Skeletal muscle cell (primary cell): ENCODE results near the gene SPATA16.
"Not testable (repeated sequence)": the region's sequence is repeated elsewhere in the genome, so short reads cannot be mapped to it uniquely, and the experiment has no call there.

Experiments used
- DNase-seq: peaks from one replicate; pipeline ENCODE4 v3.0.0-alpha.2; 2010; ENCODE audit warnings: low read depth
- H3K4me3 ChIP-seq: 2 replicates; pipeline ENCODE4 v1.5.1; 2011; ENCODE audit warnings: low read depth, mild to moderate bottlenecking, control low read depth, low read length, moderate library complexity

SPATA16 gene, protein sequence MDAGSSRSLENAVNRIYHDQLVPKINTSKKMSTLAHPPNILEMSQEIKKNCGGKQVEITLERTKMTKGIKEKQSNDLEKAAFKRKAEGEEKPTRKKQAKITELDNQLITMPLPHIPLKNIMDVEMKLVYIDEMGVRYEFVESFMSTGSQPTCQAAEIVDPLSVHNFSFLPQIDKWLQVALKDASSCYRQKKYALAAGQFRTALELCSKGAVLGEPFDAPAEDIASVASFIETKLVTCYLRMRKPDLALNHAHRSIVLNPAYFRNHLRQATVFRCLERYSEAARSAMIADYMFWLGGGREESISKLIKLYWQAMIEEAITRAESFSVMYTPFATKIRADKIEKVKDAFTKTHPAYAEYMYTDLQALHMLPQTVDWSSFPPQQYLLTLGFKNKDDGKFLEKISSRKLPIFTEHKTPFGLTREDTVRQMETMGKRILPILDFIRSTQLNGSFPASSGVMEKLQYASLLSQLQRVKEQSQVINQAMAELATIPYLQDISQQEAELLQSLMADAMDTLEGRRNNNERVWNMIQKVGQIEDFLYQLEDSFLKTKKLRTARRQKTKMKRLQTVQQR

GRCh38 chr3:173140986-173141385 is at the start of gene SPATA16:
Gene SPATA16, minus strand, starts transcription at chr3:173141235. Its CDS starts 23,504 bp downstream, at chr3:173117731.
- DNase-seq, result no peak
- H3K4me3 ChIP-seq, result no peak within 1 kb of the TSS

- DNase-seq, H3K4me3 ChIP-seq: not testable (repeated sequence)
Measured at GRCh38 chr3:173183022-173183421, 42.0 kb upstream of the SPATA16 start.

DNA sequence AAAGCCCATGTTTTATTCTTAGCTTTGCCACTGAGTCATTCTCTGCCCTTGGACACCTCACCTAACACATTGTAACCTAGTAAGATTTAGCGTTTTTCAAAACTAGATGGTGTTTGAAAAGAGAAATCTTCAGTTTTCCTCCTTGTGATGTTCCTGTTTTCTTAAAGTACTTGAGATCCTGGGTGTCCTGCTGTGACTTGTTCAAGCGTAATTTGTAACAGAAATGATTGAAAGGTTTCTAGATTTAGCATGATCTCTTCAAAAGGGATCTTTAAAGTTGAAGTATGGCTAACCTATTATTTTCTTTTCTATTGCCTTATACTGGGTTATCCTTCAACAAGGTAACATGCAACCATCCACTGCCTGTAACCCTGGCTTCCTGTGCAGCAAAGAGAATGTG is 32.6 kb upstream of the SPATA16 start:
- DNase-seq, result no peak
- H3K4me3 ChIP-seq, result no peak overlapping the region

DNA sequence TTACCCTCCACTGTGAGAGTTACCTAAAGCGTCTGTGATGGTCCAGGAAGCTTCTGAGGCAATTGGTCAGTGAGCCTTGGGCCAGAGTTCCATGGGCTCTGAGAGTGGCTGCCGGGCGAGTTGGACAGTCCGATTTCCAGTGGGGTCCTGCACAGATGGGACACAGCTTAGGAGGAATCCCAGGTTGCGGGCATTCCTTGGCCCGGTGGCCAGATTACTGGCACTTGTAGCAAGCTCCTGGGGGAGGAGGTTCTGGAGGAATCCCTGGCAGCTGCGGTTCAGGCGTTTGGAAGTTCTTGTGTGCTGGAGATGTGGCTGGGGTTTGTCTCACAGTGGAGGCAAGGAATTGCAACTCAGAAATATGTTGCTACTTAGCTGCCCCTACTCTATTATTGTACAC is 18.1 kb upstream of the SPATA16 start:
- not testable (repeated sequence) for DNase-seq, H3K4me3 ChIP-seq

DNA sequence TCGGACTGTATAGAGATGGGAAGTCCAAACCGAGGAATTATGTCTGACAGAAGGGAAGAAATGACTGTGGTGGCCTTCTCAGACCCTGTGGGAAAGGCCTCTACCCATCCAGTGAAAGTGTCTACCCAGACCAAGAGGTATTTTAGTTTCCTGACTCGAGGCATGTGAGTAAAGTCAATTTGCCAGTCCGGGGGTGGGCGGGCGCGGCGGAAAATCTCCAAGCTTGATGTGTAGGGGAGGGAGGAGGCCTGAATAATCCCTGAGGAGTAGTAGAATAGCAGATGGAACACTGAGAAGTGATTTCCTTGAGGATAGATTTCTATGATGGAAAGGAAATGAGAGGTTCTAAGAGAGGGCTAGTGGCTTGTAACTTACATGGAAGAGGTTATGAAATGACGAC is 15.5 kb upstream of the SPATA16 start:
- not testable (repeated sequence) for DNase-seq

GRCh38 chr3:173153631-173154030 is 12.6 kb upstream of the SPATA16 start:
- H3K4me3 ChIP-seq, result no peak overlapping the region
- no peak for DNase-seq

More for the DNA sequence above, 15.5 kb upstream of the SPATA16 start:
- not testable (repeated sequence) for H3K4me3 ChIP-seq

DNA sequence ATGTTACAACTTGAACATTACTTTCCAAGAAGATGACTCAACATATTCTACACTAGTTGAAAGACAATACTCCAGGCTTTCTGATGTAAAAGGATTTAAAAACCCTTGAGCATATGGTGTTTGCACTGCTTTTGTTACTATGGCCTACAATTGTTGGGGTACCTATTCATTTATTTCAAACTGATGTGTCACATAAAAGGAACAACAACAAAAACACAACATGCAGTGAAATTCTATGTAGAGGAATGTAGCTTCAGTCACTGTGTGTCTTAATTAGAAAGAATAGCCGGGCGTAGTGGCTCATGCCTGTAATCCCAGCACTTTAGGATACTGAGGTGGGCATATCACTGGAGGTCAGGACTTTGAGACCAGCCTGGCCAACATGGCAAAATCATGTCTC is 1.6 kb downstream of the SPATA16 start:
- DNase-seq, result no peak
- H3K4me3 ChIP-seq, result no peak overlapping the region

DNA sequence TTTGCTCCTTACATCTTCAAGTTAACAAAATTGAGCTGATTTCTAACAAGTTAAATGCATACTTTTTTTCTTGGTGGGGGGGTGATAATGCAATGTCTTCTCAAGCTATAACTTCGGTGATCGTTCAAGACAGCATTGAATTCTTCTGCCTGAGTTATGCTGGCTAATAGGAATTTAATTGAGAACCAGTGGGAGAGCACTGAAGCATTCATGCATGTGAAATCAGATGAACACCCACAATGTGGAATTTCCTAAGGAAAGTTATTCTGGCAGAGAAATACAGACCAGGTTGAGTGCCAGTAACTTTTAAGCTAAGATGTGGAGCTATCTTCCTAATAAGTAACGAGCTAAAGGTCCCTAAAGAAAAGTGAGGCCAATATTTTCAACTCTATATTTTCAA is 3.0 kb downstream of the SPATA16 start:
- no peak overlapping the region for H3K4me3 ChIP-seq
- no peak for DNase-seq

DNA sequence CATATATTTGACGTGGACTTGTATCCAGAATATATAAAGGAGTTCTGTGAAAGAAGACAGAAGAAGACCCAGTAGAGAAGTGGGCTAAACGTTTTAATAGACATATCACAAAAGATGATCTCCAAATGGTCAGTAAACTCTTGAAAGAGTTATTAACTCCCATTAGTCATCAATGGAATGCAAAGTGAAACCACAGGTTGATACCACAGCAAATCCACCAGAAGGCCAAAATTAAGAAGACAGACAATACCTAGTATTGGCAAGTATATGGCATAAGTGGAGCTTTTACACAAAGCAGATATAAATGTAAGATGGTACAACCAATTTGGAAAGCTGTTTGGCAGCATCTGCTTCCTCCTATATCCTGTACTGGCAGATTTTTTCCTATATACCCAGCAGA is 6.0 kb downstream of the SPATA16 start:
- DNase-seq, result no peak
- no peak overlapping the region for H3K4me3 ChIP-seq

DNA sequence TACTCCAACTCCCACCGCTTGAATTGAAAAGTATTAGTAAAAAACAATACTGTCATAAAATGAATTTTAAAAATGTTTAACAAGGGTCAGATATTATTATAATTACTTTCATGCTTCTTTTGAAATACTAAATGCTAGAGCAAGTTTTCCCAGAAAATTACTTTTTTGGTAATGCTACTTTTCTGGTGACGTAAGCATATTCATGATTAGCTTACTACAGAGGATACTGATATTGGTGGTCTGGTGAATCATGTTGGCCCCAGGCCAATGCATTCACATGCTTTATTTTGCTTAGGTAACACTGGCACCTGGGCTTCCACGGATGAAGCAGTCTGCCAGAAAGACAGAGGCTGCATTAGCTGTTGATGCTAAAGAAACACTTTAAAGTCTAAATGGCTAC is 12.4 kb downstream of the SPATA16 start:
- H3K4me3 ChIP-seq, result no peak overlapping the region
- DNase-seq, result no peak

DNA sequence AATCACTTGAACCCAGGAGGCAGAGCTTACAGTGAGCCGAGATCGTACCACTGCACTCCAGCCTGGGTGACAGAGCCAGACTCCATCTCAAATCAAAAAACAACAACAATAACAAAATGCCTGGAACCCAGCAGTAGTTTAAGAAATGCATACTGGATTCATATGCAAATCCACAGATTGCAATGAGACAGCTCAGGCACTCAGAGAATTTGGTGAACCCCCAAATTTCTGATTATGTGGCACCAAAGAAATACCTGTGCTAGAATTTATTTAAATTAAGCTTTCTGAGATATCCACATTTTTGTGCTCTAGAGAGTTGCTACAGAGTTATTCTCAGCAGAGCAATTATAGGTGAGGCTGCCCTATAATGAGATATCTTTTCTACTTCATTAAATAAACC is 29.7 kb downstream of the SPATA16 start:
- DNase-seq, result no peak
- no peak overlapping the region for H3K4me3 ChIP-seq

DNA sequence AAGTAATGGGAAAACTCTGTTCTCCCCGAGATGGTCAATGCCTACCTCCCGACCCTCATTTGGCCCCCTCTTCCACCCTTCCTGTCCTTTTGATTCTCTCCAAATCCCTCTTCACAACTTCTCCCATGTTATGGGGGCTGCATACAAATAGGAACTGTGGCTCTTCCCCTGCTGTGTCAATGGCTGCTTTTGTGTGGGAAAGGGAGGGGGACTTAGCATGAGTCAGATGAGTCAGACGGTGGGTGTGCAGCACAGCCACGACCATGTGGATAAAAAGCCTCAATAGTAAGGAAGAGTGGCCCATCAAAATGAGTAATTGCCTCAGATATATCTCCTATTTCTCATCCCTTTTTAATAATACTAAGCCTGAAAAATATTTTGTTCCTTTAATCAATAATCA is 31.9 kb downstream of the SPATA16 start:
- no peak overlapping the region for H3K4me3 ChIP-seq
- DNase-seq, result no peak

GRCh38 chr3:173103469-173103868 is 37.6 kb downstream of the SPATA16 start:
- H3K4me3 ChIP-seq, result no peak overlapping the region

DNA sequence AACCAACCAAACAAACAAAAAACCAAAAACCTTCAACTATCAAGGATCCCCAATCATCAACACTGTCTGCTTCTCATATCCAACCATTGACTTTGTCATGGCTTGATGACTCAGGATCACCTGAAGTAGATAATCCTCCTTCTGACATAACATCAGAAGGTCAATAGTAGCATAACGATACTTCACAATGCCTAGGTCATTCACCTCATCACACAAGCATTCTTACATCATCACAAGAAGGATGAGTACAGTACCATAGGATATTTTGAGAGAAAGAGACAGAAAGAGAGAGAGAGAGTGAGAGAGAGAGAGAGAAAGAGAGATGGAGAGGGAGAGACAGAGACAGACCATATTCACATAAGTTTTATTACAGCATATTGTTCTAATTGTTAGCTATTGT is 42.1 kb downstream of the SPATA16 start:
- H3K4me3 ChIP-seq, result no peak overlapping the region
- no peak for DNase-seq

More at GRCh38 chr3:173103469-173103868, 37.6 kb downstream of the SPATA16 start:
- no peak for DNase-seq

DNA sequence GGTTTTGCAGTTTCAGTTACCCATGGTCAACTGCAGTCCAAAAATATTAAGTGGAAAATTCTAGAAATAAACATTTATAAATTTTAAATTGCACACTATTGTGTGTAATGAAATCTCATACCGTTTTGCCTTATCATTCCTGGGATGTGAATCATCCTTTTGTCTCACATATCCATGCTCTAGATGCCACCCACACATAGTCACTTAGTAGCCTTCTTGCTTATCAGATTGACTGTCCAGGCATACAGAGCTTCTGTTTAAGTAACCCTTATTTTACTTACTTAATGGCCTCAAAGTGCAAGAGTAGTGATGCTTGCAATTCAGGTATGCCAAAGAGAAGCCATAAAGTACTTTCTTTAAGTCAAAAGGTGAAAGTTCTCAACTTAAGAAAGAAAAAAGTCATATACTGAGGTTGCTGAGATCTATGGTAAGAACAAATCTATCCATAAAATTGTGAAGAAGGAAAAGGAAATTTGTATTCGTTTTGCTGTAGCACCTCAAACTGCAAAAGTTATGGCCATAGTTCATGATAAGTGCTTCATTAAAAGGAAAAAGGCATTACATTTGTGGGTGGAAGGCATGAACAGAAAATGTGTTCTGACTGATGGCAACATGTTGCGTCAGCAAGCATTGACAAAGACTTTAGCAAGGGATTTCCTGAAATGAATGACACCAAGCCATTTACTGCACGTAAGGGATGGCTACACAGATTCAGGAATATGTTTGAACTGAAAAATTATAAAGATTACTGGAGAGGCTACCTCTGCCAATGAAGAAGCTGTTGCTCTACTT is 43.8 kb downstream of the SPATA16 start:
- DNase-seq, result no peak

DNA sequence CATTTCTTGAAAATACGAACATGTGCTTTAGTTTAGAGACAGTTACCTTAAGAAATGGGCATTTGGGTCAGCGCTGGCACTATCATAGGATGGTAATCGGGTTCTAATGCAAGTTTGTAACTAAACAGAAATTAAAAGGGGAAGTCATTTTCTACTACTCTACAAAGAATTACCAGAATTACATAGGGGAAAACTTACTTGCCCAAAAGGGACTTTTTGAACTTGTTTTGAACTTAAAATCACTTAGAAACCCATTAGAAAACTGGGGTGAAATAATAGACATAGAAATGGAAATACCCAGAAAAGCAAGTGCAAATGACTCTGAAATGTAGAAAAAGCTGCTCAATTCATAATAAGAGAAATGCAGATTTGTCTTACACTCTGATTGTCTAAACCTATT is 44.9 kb downstream of the SPATA16 start:
- no peak for DNase-seq
- no peak overlapping the region for H3K4me3 ChIP-seq

More for the DNA sequence above, 43.8 kb downstream of the SPATA16 start:
- no peak overlapping the region for H3K4me3 ChIP-seq

DNA sequence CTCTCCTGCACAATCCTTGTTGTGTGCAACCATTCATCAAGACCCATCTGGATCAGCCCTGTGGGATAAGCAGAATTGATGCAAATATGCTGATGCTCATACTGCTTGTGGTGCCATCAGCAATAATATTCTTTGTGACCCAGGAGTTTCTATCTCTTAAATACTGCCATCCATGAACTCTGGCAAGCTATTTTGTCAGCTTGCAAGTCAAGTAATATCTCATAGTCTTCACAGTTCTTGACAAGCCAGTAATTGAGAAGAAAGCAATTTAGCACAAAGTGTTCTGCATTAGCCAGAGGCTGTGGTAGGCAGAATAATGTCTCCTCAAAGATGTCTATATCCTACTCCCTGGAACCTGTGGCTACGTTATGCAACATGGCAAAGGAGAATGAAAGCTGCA is 49.0 kb downstream of the SPATA16 start:
- no peak overlapping the region for H3K4me3 ChIP-seq
- DNase-seq, result no peak

DNA sequence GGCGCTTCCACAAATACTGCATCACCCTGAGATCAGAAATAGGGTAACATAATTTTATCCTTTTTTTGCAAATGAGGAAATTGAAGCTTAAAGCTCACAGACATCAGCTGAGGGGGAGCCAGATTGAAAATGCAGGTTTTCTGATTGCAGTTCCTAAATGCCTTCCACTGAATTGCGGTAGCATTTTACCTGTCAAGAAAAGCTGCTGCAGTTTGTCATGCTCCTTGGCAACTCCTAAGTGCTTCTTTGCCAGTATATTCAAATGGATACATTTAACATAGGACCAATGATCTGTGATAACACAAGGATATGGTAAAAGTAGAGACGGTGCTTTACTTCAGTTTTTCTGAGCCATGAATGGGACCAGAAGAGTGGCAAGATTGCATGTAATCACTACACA is 50.5 kb downstream of the SPATA16 start:
- H3K4me3 ChIP-seq, result no peak overlapping the region
- no peak for DNase-seq

GRCh38 chr3:173089283-173089682 is 51.8 kb downstream of the SPATA16 start:
- DNase-seq, result no peak
- no peak overlapping the region for H3K4me3 ChIP-seq

DNA sequence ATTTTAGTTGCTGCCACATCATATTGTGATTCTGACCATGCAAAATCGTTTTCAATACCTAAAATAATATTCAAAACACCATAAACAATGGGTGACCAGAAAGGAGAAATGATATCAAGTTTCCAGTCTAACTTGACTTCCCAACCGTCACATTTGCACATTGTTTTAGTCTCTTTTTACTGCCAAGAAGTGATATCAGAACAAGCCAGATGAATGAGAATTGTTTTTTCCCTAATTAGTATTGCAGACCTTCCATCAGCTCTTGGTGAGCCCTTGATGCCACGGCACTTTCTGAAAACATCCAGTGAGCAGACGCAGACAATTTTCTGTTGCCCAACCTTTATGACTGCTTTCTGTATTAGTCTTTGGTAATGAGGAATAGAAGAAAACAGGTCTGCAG is 62.5 kb downstream of the SPATA16 start:
- DNase-seq, result no peak
- H3K4me3 ChIP-seq, result no peak overlapping the region
